Stimulated activated CD8-positive, alpha-beta memory T cell treated with anti-CD3 and anti-CD28 coated beads, Interleukin-15, amount 100 ng/mL, for 24 hours (primary cell): Measurements from ENCODE around the gene MAU2.

Source experiments
- DNase-seq: peaks from one replicate; pipeline ENCODE4 v3.0.0-alpha.2; 2020; ENCODE audit warnings: low read depth

Gene MAU2

DNA sequence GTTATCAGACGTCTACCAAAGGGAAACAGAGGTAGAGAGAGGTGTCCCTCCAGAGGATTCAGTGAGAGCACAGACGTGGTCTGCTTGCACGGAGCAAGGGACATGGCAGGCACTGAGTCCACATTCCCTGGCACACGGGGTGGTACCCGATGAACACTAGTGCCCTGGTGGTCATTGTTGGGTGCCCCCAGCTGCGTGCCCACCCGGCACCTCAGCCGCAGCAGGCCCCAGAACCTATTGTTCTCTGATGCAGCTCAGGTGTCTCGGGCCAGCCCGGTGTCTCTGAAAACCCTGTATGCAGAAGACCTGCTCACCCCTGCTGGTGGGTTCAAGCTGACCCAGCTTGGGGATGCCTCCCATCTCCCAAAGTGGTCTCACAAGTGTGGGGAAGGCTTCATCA is 12.3 kb upstream of the MAU2 start:
- no peak for DNase-seq

DNA sequence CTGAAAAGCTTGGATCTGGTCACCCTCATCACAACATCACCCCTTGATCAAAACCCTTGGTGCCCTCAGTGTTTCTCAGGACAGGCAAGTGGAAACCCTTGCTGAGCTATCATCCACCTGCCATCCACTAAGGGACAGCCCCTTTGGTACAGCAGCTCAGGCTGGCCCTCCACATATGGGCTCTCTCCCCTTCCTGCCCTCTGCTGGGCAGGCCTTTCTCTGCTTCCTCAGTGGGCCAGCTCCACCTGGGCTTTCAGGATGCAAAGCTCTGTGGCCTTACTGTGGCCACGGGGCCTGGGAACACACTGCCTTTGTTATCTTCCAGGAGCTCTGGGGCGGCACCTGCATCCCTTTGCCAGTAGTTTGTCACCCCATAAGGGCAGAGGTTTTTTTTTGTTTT is 5.2 kb upstream of the MAU2 start:
- DNase-seq: no peak

DNA sequence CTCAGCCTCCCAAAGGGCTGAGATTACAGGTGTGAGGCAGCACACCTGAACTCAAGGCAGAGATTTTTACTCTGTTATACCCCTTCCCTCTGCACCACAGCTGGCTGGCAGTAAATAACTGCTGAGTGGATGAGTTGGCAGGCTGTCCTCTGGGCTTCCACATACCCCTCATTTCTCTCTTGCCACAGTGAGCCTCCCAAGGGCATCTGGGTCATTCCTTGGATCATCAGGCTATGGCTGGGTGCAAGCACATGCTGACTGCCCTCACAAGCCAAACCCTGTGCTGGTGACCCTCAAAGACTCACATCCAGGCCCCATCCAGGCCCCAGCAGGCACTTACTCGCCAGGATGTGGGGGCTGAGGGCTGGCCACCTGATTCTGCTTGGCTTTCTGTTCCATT is 4.5 kb upstream of the MAU2 start:
- DNase-seq: no peak

DNA sequence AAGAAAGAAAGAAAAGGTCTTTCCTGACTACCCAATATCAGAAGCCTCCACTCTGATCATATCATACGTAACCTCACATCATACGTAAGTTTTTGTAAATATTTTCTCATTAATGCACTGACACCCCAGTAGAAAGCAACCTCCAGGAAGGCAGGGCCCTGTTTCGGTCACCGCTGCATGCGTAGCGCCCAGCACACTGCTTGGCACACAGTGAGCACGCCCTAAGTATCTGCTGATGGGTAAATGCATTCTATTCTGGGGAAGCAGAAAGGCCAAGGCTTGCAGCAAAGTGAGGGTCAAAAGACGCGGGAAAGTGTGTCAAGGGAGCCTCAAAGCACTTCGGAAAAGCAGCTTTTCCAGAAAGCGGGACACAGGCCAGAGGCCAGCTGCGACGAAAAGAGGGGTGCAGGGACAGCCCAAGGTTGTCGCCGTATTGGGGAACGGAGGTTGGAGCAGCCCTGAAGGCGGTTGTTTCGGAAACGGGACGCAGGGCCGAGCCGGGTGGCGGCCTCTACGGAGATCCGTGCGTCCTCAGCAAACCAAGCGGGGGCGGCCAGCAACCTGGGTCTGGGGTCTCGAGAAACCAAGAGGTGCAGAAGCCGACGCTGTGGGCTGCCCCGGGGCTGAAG is 783 bp upstream of the MAU2 start:
- no peak for DNase-seq

DNA sequence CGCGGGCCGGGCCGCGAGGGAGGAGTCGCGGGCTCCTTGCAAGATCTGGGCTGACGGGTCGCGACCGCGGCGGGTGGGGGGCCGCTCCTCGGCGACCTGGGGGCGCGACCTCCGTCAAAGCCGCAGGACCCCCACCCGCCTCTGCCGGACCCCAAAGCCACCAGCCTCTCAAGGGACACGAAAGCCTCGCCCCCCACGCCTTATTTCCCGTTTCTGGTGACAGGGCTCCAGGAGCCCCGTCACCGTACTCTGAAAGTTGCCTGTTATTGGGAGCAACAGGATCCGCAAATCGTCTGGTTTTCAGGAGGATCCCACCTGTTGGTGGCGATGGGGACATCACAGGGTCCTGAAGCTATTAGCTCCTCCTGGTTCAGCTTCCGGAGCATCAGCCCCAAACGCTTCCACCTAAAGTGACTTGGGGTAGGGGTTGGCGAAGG is 530 bp downstream of the MAU2 start:
- DNase-seq: no peak

DNA sequence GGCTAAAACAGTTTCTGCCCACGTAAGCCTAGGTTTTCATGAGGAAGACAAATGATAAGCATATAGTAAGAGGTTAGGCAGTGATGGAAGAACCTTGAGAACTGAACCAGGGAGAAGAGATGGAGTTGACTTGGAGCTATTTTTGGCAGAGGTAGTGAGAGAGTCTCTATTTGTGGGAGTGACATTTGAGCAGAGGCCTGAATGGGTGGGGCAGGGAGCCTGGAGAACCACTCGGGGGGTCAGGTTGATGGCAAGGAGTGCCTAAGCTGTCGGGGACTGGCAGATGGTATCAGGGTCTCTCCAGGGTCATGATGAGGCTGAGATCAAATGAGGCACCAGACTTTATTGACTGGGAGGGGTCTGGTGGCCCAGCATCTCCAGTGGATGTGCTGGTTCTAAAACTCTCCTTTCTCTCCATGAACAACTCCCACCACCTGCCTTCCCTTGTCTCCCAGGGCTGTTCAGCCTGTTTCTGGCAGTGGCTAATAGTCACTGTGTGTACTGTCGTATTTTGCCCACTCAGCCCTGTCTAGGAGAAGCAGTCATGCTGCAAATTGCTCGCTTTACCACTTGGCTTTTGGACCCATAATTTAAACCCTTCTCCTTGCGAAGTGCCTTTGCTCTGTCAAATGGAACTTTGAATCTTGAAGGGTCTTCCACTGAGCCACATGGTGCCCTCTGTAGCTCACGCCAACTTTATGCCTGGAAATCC is 3.6 kb downstream of the MAU2 start:
- no peak for DNase-seq

DNA sequence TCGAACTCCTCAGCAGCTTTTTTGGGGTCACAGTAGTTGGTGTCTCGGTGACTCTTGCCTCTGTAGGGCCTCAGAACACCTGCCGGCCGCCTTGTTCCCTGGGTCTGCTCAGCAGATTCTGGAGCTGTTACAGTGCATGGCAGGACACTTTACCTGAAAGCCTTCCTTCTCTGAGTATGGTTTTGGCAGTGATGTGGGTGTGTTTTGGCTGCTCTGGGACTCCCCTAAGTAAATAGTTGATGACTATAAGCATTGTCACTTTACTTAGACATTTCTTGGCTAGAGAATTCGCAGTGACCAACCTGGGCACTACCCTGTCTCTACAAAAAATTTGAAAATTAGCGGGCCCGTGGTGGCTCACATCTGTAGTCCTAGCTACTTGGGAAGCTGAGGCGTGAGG is 7.0 kb downstream of the MAU2 start:
- DNase-seq: no peak

DNA sequence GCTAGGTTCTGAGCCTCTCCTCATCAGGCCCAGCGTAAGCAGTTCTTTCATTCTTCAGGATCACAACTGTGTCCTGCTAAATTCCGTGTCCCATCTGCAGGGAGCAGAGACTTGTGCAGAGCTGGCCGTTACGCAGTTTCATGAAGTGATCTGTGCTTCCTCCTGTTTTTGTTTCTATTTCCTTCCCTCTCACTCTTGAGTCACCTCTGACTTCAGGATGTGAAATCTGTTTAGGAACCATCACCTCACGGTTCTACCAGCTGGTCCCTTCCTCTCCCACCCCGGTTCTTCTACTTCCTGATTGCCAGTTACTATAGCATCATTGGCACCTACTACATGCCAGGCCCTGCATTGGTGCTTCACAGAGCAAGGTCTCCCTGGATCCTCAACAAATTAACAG is 8.5 kb downstream of the MAU2 start:
- DNase-seq: no peak

DNA sequence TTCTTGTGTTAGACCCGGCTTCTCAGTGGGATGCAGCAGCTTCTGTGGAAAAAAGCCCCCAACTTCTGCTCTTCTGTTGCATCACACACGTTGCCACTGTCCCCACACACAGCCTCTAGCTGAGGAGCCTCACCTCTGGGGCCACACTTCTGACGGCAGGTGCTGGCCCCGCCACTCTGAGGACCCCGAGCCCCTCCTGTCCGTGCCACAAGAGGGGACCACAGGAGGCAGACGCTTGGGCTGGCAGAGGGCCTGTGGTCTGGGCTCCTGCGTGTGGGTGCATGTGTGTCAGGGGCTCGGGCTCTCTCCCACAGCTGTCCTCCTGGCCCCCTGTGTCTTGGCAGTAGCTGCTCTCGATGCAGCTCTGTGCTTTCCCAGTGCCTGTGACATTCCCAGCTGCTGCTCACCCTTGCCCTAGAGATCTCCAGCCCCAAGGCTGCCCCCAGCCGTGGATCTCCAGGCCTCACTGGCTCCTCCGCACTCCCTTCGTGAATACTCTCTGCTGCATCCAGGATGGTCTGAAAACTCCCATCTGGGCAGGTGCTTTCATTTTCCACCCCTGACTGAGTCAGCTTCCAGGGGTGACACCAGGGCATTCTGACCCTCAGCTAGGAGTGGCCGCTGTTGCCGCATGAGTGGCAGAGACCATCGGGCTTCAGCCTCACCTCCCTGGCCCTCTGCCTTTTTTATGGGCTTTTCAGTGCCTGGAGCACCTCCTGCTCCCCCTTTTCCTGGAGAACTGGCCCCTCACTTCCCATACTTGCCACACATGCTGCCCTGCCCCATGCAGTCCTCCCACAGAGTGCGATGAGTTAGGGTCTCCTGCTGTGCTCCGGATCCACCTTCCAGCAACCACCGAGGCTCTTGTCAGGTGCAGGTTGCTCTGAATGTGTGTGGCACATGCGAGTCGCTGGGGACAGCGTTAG is 13.7 kb downstream of the MAU2 start:
- DNase-seq: no peak

DNA sequence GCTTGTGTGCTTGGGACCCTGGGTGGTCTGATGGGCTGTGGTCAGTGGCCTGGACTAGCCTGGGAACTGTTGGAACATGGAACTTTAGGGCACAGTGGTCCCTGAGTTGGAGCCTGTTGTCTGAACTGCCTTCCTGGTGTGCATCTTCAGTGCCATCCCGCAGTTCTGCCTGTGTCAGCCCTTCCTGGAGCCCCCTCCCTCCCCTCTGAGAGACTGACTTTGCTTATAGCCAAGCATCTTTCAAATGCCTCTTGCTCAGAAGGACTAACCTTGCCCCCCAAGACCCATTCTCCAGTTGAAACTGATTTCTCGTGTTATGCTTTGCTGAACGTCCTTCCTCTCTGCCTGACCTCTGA is 14.3 kb downstream of the MAU2 start:
- no peak for DNase-seq

DNA sequence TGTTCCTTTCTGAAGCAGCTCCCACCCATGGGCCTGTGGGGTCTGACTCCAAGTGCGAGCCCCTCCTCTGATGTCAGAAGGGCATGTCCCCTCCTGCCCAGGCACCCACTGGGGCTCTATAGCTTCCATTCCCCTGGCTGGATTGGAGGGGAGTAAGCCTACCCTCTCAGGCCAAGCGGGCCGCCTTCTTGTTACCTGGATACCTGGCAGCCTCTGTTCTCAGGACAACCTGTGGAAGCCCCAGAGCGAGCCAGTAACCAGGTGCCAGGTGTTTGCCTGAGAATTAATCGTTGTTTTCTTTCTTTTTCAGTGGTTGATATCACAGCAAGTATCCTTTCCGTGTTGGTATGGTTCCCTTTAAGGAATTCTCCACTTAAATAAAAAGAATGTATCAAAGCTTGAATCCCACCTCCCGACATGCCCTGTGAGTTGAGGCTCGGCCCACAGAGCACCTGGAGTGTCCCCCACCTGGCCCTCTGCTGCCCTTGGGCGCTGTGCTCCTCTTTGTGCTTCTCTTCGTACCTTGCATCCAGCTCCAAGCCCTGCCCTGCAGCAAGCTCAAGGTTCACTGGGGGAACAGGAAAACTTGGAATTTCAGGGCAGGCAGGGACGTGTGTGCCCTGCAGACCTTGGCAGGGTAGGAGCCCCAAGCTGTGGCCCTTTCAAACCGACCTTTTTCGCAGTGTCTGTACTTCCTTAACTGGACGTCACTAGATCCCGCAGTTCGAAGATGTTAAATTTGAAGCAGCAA is 15.0 kb downstream of the MAU2 start:
- no peak for DNase-seq

DNA sequence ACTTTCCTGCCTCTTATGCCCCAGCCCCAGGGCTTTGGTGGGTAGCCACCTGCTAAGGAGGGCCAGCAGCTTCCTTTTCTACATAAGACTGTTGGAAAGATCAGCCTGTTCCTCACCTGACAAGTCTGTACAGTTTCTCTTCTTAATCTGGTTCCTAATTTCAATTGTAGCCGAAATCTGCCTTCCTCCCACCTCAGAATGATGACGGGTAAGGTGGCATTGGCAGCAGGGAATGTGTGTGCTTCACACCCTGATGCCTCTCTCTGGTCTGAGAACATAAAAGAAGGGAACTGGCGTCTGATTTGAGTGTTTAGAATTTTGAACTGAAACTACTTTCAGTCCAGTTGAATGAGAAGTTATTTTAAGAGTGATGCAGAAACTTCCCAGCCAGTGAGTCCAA is 16.0 kb downstream of the MAU2 start:
- DNase-seq: no peak

DNA sequence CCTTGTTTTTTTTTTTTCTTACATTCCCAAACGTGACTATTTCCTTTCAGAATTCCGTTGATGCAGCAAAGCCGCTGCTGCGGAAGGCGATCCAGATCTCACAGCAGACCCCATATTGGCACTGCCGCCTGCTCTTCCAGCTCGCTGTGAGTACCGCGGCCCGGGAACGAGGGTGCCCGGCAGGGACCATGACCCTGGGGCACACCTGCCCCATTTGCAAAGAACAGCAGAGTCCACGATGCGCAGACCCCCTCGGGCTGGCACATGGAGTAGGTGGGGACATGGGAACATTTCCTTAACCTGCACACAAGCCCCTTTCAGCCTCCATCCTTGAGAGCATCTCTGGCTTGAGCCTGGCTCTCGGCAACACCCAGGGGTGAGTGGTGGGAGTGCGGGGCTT is 16.5 kb downstream of the MAU2 start:
- no peak for DNase-seq

DNA sequence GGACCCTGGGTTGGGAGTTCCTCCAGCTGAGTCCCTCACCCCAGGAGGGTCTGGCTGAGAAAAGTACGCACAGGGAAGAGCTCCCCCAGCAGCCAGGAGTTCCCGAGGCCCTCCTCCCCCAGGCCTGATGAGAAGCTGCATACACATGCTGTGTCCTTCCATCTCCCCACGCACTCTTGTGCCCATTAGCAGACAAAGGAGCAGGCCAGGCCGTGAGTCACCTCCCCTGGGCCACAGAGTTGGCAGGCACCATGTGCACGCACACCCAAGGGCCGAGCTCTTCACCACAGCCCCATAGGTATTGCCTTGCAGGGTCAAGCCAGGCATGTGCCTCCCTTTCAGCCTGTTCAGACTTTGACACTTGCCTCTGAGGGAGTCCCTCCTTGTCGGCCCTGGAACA is 17.5 kb downstream of the MAU2 start:
- DNase-seq: no peak

DNA sequence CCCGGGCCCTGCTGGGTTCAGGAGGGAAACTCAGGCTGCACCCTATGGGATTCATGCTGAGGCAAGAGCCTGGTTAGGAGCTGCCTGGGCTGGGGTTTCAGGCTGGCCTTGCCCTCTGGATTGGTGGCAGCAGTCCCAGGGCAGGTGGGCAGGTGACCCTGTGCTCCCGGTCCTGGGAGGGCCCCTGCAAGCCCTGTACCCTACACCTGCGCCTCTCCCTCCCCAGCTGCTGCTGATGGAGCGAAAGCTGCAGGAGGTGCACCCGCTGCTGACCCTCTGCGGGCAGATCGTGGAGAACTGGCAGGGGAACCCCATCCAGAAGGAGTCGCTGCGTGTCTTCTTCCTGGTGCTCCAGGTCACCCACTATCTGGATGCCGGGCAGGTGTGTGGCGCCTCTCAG is 20.4 kb downstream of the MAU2 start:
- DNase-seq: no peak

DNA sequence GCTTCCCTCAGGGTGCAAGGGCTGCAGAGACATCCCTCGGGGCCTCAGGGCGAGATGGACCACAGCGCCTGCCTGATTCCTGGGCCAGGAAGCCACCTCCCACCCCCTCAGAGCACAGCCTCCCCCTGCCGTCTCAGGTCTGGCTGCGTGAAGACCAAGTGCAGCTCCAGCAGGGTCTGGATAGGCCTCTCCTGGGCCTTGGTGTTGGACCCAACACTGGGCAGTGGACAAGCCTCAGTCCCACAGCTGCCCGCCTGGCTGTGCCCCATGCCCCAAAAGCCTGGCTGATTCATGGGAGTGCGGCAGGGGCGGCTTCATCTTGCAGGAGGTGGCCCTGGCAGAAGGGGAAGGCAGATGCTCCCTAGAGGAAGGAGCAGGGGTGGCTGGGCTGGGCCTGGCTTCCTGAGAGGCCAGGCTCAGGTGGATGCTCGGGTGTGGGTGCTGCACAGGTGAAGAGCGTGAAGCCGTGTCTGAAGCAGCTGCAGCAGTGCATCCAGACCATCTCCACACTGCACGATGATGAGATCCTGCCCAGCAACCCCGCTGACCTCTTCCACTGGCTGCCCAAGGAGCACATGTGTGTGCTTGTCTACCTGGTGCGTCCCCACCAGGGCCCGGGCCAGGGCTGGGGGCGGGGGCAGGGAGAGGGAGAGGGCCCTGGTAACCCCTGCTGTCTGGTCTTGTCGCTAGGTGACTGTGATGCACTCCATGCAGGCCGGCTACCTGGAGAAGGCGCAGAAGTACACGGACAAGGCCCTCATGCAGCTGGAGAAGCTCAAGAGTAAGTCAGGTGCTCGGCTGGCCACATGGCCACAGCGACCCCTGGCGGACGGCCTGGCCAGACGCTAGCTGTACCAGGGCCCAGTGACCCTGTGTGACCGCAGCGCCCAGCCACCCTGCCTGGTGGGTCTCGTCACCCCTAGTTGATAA is 21.7 kb downstream of the MAU2 start:
- no peak for DNase-seq

DNA sequence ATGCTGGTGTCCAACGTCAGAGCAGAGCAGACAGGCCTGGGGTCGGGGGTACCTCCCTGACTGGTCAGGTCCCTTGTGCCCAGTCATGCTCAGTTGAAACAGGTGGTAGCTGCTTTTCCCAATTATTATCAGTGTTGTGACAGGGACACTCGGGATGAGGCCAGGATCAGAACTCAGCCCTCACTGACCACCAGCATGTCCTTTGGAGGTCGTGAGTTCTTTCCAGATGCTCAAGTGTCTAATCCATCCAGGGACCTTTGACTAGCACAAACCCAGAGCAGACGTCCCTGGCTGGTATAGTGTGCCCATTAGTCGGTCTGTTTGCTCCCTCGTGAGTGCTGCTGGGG is 22.4 kb downstream of the MAU2 start:
- DNase-seq: no peak

DNA sequence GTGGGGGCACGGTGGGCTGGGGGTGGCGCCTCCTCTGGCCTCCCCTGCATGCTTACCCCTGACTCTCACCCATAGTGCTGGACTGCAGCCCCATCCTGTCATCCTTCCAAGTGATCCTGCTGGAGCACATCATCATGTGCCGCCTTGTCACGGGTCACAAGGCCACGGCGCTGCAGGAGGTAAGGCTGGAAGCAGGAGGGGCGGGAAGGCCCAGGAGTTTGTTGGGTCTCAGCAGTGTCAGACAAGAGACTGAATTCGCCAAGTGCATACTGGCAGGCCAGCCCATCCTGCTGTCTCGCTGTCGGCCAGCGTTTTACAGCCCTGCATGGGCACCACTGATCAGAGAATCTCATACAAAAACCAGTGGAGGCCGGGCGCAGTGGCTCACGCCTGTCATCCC is 23.1 kb downstream of the MAU2 start:
- DNase-seq: no peak

DNA sequence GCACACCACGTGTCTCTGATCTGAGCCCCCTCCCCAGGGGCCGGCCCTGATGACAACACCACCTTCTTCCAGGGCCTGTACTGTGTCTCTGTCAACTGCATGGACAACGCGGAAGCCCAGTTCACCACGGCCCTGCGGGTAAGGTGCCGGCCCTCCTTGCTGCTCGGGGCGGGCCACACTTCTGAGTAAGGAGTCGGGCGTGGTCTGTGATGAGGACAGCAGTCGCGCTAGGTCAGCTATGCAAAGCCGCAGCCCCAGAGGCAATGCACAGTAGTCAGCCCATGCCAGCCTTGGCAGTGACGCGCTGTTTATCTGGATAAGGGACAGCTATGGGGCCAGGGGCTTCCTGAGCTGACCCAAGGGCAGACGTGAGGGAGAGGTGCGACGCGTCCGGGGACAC is 24.6 kb downstream of the MAU2 start:
- no peak for DNase-seq

DNA sequence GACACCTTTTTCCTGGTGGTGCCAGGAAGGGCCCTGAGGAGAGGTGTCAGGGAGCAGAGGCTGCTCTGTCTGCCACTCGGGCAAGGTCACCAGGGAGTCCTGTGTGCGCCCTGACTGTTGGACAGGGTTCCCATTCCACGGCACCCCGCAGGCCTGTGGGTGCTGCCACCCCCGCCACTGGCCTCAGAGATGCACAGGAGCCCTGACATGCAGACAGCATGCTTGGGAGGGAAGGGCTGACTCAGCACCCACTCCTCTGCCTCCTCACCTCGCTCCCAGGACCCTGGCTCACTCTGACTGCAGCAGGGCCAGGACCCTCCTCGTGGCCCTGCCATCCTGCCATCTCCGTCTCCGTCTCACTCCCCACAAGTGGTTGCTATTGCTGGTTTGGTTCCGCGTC is 25.3 kb downstream of the MAU2 start:
- DNase-seq: no peak

DNA sequence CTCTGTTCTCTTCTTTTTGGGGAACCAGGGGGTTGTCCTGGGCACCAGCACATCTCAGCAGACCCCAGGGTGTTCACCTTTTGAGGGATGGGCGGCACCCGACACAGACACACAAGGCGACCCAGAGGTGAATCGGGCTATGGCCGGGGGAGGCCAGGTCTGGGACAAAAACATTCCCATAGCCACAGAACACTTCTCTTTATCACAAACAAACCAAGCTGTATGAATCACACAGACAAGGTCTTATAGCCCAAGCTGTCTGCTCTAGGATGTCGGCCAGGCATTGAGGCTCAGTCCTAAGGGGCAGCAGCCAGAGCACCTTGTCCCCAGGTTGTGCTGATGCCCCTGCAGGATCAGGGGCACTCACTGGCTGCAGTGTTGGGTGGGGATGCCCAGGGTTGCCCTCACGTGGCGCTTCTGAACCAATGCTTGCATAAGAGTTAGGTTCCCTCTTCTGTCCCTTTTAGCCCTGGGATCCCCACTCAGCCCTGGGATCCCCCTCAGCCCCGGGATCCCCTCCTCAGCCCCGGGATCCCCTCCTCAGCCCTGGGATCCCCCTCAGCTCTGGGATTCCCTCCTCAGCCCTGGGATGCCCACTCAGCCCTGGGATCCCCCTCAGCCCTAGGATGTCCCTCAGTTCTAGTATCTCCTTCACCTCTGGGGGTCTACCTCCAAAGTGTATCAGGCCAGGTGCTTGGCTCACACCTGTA is 26.9 kb downstream of the MAU2 start:
- no peak for DNase-seq
